ENCODE data around the gene CACNG4. TPM values are rescaled to one million over a fixed set of nuclear protein-coding genes. Genes with fewer than 3 reads are reported as not detected.

Gene CACNG4
- total and polyA plus RNA-seq, 2 of the 4 experiments (the other 2 are of a cell fraction), result under 0.01 to 0.53 TPM

- Histone ChIP-seq H3K9me1 (ENCODE audit: insufficient read depth, low read length) (no peaks in the 10 kb centered on the region; the same call in 1 of the 2 replicates), H3K9me3 (ENCODE audit: control insufficient read depth, insufficient read depth, low read length) (no peaks in the 10 kb centered on the region), H4K20me1 (ENCODE audit: insufficient read depth, low read length) (no peaks in the 10 kb centered on the region), H3K4me1 (ENCODE audit: control insufficient read depth, insufficient read depth, low read length) (no peaks in the 10 kb centered on the region), H3K27ac (ENCODE audit: insufficient read depth, low read length) (no peak overlapping the region), H4K5ac (ENCODE audit: low read depth, low read length) (no peak overlapping the region), H3K27me3 (ENCODE audit: control insufficient read depth, insufficient read depth, low read length) (peaks cover 66% of the 10 kb centered on the region), H2BK15ac (ENCODE audit: low read depth, low read length) (no peak overlapping the region), H3K4me2 (ENCODE audit: low read depth, low read length) (no peak overlapping the region), H2AK9ac (replicated peaks; ENCODE audit: low read depth, low read length, poor library complexity) (no peak overlapping the region), H3K9ac (ENCODE audit: low read depth, low read length) (no peak overlapping the region), H3K23ac (ENCODE audit: low read depth, low read length) (no peak overlapping the region), H2AK5ac (ENCODE audit: low read depth, low read length) (no peak overlapping the region), H3K14ac (replicated peaks; ENCODE audit: low read depth, low read length) (no peak overlapping the region), H2BK20ac (ENCODE audit: low read depth, low read length) (no peak overlapping the region), H3K18ac (ENCODE audit: low read depth, low read length) (no peak overlapping the region), H3K4ac (ENCODE audit: low read depth, low read length) (no peak overlapping the region), H4K91ac (ENCODE audit: insufficient read depth, low read depth, low read length) (no peak overlapping the region), H3K4me3 (ENCODE audit: insufficient read depth, low read depth, low read length) (no peak overlapping the region), H2BK120ac (ENCODE audit: low read depth, low read length) (no peak overlapping the region), H3K56ac (ENCODE audit: extremely low read depth, insufficient read depth, low read length) (no peak overlapping the region), H3K36me3 (ENCODE audit: control insufficient read depth, insufficient read depth, low read length) (no peaks in the 10 kb centered on the region), H2BK5ac (ENCODE audit: low read depth, low read length, poor library complexity, severe bottlenecking) (no peak overlapping the region), H4K8ac (ENCODE audit: low read depth in 2 of 2, low read length in 2 of 2) (no peak overlapping the region), H3K79me1 (ENCODE audit: low read depth in 1 of 2, low read length in 2 of 2) (no peaks in the 10 kb centered on the region), H2AFZ (replicated peaks; ENCODE audit: low read length, poor library complexity) (no peak overlapping the region)
- ChIA-PET CTCF (no interaction called here), POLR2A (ENCODE audit: unreplicated experiment) (no interaction called here)
- BruUV-seq (replicated peaks), result no TSS peak
- 0% methylated on average over 1 of the region's 2 CpGs; no CpG with 5 or more reads in 1 of the 2 experiments for WGBS, 2 experiments (ENCODE audit: extremely low coverage in 2 of 2, insufficient read length in 1 of 2)
- intact Hi-C loops (cut with micrococcal nuclease), result no loop called here
- in situ Hi-C loops (cut with MboI; ENCODE audit: low sequenced_read_pairs), result no loop called here
- no peak for DNase-seq
- no peak for ATAC-seq (ENCODE audit: low read depth)
- dilution Hi-C loops (cut with HindIII; ENCODE audit: low sequenced_read_pairs, unreplicated experiment), result no loop called here
- no peak for TF ChIP-seq CEBPB (IDR thresholded peaks at IDR 0.05; ENCODE audit: low read depth, low read length)
- no peak for TF ChIP-seq RAD21 (IDR thresholded peaks at IDR 0.05; ENCODE audit: low read length)
- TF ChIP-seq, protein P1, sequence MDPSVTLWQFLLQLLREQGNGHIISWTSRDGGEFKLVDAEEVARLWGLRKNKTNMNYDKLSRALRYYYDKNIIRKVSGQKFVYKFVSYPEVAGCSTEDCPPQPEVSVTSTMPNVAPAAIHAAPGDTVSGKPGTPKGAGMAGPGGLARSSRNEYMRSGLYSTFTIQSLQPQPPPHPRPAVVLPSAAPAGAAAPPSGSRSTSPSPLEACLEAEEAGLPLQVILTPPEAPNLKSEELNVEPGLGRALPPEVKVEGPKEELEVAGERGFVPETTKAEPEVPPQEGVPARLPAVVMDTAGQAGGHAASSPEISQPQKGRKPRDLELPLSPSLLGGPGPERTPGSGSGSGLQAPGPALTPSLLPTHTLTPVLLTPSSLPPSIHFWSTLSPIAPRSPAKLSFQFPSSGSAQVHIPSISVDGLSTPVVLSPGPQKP (IDR thresholded peaks at IDR 0.05; ENCODE audit: borderline replicate concordance, low read depth, low read length), result no peak
- no peak for TF ChIP-seq MAZ (IDR thresholded peaks at IDR 0.05; ENCODE audit: borderline replicate concordance, low read depth, low read length)
These were observed 22.6 kb downstream of the CACNG4 start for GRCh38 chr17:66987059-66987616.

Data from IMR-90 (cell line).